Inflammatory macrophage treated with lipopolysaccharide for 1 hour (primary cell): ENCODE measurements around the gene UXT.

Source experiments
- DNase-seq, 2 donors: peaks; one replicate each; pipeline ENCODE4 v3.0.0-alpha.2; 2020 to 2022

Gene UXT

GRCh38 chrX:47648376-47648775 is 10.6 kb downstream of the UXT start:
- DNase-seq: no peak

- DNase-seq: no peak
Observed at GRCh38 chrX:47646636-47647035, 12.3 kb downstream of the UXT start.

- no peak for DNase-seq
Observed at GRCh38 chrX:47645530-47645929, 13.4 kb downstream of the UXT start.

DNA sequence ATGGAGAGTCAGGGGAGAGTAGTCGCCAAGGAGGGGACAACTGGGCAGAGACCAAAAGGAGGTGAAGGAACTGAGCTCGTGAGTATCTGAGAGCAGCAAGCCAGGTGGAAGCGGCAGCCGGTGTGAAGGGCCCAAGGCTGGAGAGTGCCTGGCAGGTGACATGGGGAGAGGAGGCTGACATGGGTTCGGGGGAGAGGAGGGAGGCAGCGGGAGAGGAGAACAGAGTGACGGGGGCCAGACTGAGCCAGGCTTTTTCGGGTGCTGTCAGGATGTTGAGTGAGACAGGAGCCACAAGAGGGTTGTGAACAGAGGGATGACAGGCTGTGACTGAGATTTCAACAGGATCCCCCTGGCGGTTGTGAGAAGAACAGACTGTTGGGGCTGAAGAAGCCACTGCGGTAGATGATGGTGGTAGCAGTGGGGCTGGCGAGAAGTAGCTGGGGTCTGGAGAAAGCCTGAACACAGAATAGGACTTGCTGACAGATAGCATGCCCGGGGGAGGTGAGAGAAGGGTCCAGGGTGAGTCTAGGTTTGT is 14.4 kb downstream of the UXT start:
- no peak for DNase-seq

GRCh38 chrX:47643926-47644325 is 15.1 kb downstream of the UXT start:
- DNase-seq: peak in 1 of 2 donors; percentile 30

- no peak for DNase-seq
Observed at GRCh38 chrX:47638816-47639215, 20.2 kb downstream of the UXT start.

GRCh38 chrX:47637546-47638195 is 21.3 kb downstream of the UXT start:
- peak; percentile 65 to 75 for DNase-seq

- DNase-seq: peak in 1 of 2 donors; percentile 56
Observed at GRCh38 chrX:47634871-47635575, 24.0 kb downstream of the UXT start.

GRCh38 chrX:47633689-47634590 is 25.0 kb downstream of the UXT start:
- DNase-seq: peak; percentile 48 to 79

- DNase-seq: peak; percentile 69 to 81
Observed at GRCh38 chrX:47632666-47633065, 26.3 kb downstream of the UXT start.

DNA sequence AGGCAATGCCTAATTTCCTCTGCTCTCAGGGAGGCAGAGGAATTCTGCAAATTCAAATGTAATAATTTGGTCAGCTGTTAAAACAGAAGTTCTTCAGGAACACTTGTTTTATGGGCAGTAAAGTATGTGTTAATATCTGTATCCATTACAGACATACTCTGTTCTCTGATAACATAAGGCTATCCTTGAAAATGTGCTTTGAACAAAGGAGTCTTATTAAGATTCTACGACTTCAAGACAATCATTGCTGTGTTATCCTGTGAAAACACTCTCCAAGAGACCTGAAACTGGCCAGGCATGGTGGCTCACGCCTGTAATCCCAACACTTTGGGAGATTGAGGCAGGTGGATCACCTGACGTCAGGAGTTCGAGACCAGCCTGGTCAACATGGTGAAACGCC is 27.3 kb downstream of the UXT start:
- DNase-seq: no peak

DNA sequence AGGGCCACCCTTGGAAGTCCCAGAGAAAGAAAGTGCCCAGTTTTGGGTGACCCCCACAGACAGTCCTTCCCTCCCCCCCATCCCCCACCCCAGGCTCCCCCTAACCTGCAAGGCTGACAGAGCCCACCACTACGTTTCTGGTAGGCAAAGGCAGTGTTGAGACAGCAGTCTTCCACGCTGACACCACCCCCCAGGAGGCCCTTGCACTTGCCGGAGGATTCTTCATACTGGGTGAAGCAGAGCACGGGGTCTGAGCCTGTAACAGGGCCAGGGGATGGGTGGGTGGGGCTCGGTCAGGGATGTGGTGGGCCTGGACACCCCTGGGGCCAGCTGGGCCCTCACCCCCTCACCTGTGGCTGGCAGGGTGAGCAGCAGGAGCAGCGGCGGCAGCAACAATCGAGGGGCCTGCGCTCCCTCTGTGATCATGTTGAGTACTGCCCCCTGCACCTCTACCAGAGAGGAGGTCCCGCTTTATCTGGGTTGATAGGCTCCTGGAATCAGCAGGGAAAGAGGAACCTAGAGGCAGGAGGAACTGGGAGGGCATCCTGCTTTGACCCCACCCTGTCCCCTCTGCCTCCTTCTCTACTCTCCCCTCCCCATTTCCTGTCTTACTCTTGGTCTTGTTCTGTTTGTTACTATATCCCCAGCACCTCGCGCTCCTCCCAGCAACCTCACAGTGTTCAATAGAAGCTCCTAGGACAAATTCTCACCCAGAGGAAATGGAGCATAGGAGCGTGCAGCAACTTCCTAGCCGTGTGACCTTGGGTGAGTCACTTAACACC is 29.4 kb downstream of the UXT start, which contains the start of gene CFP:
Gene CFP, minus strand, starts transcription at position 512 of the 782 bp plus-strand sequence. Its CDS starts 86 bp downstream, at position 426.
- DNase-seq: no peak

DNA sequence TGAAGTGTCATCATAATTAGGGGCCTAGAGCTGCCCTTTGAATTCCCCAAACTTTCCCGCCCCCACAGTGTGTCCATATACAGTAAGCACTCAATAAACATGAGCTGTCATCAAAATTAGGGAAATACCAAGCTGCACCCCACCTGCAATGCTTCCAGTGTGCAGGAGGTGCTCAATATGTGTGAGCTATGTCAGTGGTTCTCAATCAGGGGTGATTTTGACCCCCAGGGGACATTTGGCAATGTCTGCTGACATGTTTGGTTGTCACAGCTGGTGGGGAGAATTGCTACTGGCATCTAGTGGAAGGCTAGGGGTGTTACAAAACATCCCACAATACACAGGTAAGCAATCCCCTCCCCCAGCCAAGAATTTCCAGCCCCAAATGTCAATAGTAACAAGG is 30.0 kb downstream of the UXT start:
- peak; percentile 24 to 72 for DNase-seq

GRCh38 chrX:47625365-47625764 is 33.6 kb downstream of the UXT start:
- no peak for DNase-seq

GRCh38 chrX:47623540-47624027 is 35.4 kb downstream of the UXT start:
- peak; percentile 20 to 36 for DNase-seq

DNA sequence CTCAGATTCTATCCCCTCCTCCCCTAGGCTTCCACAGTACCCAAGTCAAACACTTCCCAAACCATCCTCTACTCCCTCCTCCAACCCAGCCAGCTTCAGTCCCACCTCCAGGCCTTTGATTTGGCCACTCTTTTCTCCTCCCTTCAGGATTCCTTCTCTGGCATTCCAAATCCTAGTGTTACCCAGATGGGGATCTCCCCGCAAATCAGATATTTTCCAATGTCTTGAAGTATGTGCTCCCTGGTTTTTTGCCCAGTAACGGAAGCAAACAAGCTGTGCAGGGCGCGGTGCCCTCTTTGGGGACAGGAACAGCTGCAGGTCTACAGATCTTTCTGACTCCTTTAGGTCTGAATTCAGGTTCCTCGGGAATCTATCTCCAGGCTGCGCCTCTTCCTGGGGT is 37.1 kb downstream of the UXT start:
- DNase-seq: no peak

DNA sequence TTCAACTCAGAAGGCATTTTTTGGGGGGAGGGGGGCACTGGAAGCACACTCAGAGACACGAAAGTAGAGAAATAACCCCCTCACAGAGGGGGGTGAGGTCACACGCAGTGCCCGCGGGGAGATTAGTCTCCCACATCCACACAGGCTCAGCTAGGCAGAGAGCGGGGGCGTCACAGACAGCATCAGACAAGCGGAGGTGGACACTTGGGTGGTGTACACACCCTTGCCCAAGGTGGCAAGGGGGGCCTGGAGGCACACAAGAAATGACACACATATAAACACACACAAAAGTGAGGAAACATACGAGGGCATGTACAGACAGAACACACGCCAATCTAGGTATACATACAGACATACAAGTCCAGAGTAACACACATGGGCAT is 38.7 kb downstream of the UXT start:
- no peak for DNase-seq

DNA sequence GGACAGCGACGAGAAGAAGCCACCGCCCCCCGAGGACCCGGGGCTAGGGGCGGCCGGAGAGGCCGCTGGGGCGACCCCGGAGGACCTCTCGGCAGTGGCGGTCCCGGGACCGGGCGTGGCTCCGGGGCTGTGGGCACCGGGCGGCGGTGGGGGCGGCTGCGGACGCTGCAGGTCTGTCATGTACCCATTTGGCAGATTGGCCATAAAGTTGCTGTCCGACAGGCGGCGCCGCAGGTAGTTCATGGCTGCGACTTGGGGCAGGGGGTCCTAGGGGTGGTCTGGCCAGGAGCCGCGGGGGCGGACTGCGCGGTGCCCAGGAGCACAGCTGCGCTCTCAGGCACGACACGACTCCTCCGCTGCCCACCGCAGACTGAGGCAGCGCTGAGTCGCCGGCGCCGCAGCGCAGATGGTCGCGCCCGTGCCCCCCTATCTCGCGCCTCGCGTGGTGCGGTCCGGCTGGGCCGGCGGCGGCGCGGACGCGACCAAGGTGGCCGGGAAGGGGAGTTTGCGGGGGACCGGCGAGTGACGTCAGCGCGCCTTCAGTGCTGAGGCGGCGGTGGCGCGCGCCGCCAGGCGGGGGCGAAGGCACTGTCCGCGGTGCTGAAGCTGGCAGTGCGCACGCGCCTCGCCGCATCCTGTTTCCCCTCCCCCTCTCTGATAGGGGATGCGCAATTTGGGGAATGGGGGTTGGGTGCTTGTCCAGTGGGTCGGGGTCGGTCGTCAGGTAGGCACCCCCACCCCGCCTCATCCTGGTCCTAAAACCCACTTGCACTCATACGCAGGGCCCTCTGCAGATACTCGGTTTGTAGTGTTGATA is 39.3 kb downstream of the UXT start, which contains the start of gene SYN1:
Gene SYN1, minus strand, starts transcription at position 372 of the 817 bp plus-strand sequence. Its CDS starts 129 bp downstream, at position 243.
- peak; percentile 51 to 70 for DNase-seq

DNA sequence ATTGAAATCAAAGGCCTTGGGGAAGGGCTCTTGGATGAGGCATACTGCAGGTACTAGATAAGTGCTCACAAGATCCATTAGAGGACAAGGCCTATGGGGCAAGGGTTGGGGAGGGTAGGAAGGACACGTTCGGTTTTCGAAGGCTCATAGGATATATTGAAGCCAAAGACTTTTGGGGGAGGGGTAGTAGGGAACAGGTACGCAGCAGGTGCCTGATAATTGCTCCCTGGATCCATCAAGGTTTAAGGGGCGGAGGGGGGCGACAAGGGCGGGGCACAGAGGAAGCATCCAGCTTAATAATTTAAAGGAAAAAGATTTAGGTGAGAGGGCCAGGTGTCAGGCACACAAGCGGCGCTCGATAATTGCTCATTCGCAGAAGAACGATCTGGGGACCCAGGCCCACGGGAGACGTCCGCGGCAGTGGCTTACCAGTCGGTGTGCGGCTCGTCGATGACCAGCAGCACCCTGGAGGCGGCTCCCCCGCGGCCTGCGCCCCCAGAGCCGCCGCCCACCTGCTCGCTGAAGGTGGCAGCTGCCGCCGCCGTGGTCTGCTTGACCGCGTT is 40.0 kb downstream of the UXT start:
- DNase-seq: no peak

- DNase-seq: no peak
Observed at GRCh38 chrX:47614618-47615017, 44.4 kb downstream of the UXT start.

DNA sequence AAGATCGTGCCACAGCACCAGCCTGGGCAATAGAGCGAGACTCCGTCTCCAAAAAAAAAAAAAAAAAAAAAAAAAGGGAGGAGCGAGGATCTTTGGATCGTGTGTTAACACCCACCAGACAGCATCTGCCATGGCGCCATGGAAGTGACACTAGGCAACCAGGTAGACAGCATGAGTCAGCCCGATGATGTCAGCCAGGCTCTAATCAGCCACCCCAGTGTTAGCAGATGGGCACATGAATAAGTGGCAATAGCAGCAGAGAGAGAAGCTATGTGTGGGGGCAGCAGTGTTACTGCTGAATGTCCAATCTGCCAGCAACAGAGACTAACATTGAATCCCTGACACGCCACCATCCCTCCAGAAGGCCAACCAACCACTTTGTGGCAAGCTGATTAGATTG is 45.9 kb downstream of the UXT start:
- DNase-seq: no peak
